GM12878 (cell line): Measurements from ENCODE around the gene MDM4.

Experiments used
- MYC ChIP-seq: IDR thresholded peaks from 2 replicates; pipeline ENCODE4 v1.6.1; 2011; ENCODE audit warnings: mild to moderate bottlenecking, low read length, moderate library complexity, inconsistent platforms; ENCODE audit not compliant: insufficient read depth, insufficient replicate concordance, insufficient read length, severe bottlenecking
- POLR2AphosphoS5 ChIP-seq: IDR thresholded peaks from 2 replicates; pipeline ENCODE4 v1.6.1; 2011; ENCODE audit warnings: mild to moderate bottlenecking, low read length, inconsistent platforms
- RFX5 ChIP-seq: IDR thresholded peaks from 2 replicates; pipeline ENCODE4 v1.6.1; 2011; ENCODE audit warnings: low read depth, low read length, improper control_type of control experiment
- SIX5 ChIP-seq: IDR thresholded peaks from 2 replicates; pipeline ENCODE4 v1.6.1; 2011; ENCODE audit warnings: mild to moderate bottlenecking, low read depth, low read length, moderate library complexity; ENCODE audit not compliant: severe bottlenecking
- SMAD1 ChIP-seq: fragments of 450-650 bp; IDR thresholded peaks from 2 replicates; pipeline ENCODE4 v1.6.1; 2018; ENCODE audit warnings: mild to moderate bottlenecking, low read depth; ENCODE audit not compliant: partially characterized antibody
- SRF ChIP-seq, 2 experiments: IDR thresholded peaks; 2 replicates each; pipeline ENCODE4 v1.6.1; 2011; ENCODE audit warnings: low read depth in 2 of 2, low read length in 2 of 2, mild to moderate bottlenecking in 1 of 2, moderate library complexity in 1 of 2
- SUZ12 ChIP-seq: fragments of 200-600 bp; sonication (generic); IDR thresholded peaks from one replicate; pipeline ENCODE4 v1.6.1; 2018; ENCODE audit warnings: antibody characterized with exemption, mild to moderate bottlenecking; ENCODE audit not compliant: unreplicated experiment
- TCF7 ChIP-seq: IDR thresholded peaks from 2 replicates; pipeline ENCODE4 v1.6.1; 2014; ENCODE audit warnings: antibody characterized with exemption, borderline replicate concordance
- TF ChIP-seq, protein P1 (sequence below), 3 experiments: IDR thresholded peaks in 2 of 3; conservative IDR thresholded peaks in 1 of 3; 2 replicates each; pipeline ENCODE4 v1.5.1; 2011; ENCODE audit warnings: low read depth in 3 of 3, low read length in 3 of 3, mild to moderate bottlenecking in 3 of 3, control low read depth in 2 of 3, moderate library complexity in 2 of 3, inconsistent platforms in 1 of 3, mixed read lengths in 1 of 3; ENCODE audit not compliant: control insufficient read depth in 2 of 3, insufficient read depth in 1 of 3; ENCODE audit errors: extremely low read depth in 1 of 3
- TF ChIP-seq, protein P2 (sequence below): IDR thresholded peaks from 2 replicates; pipeline ENCODE4 v1.6.1; 2011; ENCODE audit warnings: low read depth, mild to moderate bottlenecking, low read length, moderate library complexity, borderline replicate concordance; ENCODE audit errors: extremely low read depth
- TF ChIP-seq, protein P3 (sequence below): IDR thresholded peaks from 2 replicates; pipeline ENCODE4 v1.6.1; 2012; ENCODE audit warnings: low read depth, low read length, improper control_type of control experiment

DNA sequence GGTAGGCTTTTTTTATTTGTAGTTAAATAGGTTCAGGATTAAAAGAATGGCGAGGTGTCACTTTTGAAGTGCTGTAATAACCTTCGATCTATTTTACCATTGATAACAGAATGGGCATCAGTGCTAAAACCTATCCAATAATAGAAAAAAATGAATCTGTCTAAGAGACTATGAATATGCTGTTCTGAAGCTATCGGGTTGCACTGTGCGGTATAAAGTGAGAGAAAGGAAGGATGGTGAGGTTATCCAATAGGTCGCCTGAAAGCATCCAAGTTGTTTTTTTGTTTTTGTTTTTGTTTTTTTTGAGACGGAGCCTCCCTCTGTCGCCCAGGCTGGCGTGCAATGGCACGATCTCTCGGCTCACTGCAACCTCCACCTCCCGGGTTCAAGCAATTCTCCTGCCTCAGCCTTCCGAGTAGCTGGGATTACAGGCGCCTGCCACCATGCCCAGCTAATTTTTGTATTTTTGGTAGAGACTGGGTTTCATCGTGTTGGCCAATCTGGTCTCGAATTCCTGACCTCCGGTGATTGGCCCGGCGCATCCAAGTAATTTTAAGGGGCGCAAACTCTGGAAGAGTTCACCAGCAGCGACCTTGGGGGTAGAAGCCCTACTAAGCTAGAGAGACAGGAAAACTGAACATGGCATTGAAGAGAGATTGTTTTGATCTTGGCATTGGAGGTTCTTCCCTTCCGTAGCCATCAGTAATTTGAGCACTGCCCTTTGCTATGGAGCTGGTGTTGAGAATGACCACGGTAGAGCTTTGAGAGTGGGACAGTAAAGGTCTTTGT lies 8.7 kb upstream of the MDM4 start:
- no peak for TF ChIP-seq POLR2AphosphoS5
- no peak for TF ChIP-seq TCF7
- TF ChIP-seq, protein P1, sequence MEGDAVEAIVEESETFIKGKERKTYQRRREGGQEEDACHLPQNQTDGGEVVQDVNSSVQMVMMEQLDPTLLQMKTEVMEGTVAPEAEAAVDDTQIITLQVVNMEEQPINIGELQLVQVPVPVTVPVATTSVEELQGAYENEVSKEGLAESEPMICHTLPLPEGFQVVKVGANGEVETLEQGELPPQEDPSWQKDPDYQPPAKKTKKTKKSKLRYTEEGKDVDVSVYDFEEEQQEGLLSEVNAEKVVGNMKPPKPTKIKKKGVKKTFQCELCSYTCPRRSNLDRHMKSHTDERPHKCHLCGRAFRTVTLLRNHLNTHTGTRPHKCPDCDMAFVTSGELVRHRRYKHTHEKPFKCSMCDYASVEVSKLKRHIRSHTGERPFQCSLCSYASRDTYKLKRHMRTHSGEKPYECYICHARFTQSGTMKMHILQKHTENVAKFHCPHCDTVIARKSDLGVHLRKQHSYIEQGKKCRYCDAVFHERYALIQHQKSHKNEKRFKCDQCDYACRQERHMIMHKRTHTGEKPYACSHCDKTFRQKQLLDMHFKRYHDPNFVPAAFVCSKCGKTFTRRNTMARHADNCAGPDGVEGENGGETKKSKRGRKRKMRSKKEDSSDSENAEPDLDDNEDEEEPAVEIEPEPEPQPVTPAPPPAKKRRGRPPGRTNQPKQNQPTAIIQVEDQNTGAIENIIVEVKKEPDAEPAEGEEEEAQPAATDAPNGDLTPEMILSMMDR (IDR thresholded peaks at IDR 0.05 in 2 of 3, conservative IDR thresholded peaks at IDR 0.05 in 1 of 3; ENCODE audit: control insufficient read depth in 2 of 3, extremely low read depth in 1 of 3, insufficient read depth in 1 of 3, low read depth in 3 of 3, low read length in 3 of 3): no peak
- no peak for TF ChIP-seq SMAD1
- TF ChIP-seq, protein P2, sequence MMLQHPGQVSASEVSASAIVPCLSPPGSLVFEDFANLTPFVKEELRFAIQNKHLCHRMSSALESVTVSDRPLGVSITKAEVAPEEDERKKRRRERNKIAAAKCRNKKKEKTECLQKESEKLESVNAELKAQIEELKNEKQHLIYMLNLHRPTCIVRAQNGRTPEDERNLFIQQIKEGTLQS: no peak
- TF ChIP-seq, protein P3, sequence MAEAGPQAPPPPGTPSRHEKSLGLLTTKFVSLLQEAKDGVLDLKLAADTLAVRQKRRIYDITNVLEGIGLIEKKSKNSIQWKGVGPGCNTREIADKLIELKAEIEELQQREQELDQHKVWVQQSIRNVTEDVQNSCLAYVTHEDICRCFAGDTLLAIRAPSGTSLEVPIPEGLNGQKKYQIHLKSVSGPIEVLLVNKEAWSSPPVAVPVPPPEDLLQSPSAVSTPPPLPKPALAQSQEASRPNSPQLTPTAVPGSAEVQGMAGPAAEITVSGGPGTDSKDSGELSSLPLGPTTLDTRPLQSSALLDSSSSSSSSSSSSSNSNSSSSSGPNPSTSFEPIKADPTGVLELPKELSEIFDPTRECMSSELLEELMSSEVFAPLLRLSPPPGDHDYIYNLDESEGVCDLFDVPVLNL: no peak
- TF ChIP-seq SIX5: no peak
- TF ChIP-seq SUZ12: no peak
- no peak for TF ChIP-seq RFX5
- TF ChIP-seq SRF (IDR thresholded peaks at IDR 0.05; ENCODE audit: low read depth in 2 of 2, low read length in 2 of 2): no peak
- no peak for TF ChIP-seq MYC
